ENCODE measurements around the gene DNAH11.
"Not testable (repeated sequence)": the region's sequence is repeated elsewhere in the genome, so short reads cannot be mapped to it uniquely, and the experiment has no call there.

Gene DNAH11

GRCh38 chr7:21903020-21903786 lies 360.4 kb downstream of the DNAH11 start:
- DNase-seq: no peak

- no peak for DNase-seq
Observed at GRCh38 chr7:21908746-21909145, 365.9 kb downstream of the DNAH11 start.

GRCh38 chr7:21910253-21910652 lies 367.4 kb downstream of the DNAH11 start:
- DNase-seq: no peak

GRCh38 chr7:21911341-21911875 lies 368.6 kb downstream of the DNAH11 start:
- no peak for DNase-seq

- no peak for DNase-seq
Observed at GRCh38 chr7:21912305-21912704, 369.5 kb downstream of the DNAH11 start.

- no peak for DNase-seq
Observed at GRCh38 chr7:21912931-21913780, 370.3 kb downstream of the DNAH11 start.

GRCh38 chr7:21914671-21915070 lies 371.8 kb downstream of the DNAH11 start:
- DNase-seq: no peak

GRCh38 chr7:21915140-21915539 lies 372.3 kb downstream of the DNAH11 start:
- DNase-seq: no peak

- no peak for DNase-seq
Observed at GRCh38 chr7:21916176-21916575, 373.3 kb downstream of the DNAH11 start.

GRCh38 chr7:21916629-21917028 lies 373.8 kb downstream of the DNAH11 start:
- no peak for DNase-seq

- DNase-seq: no peak
Observed at GRCh38 chr7:21918216-21918615, 375.4 kb downstream of the DNAH11 start.

- DNase-seq: no peak
Observed at GRCh38 chr7:21920936-21921335, 378.1 kb downstream of the DNAH11 start.

- DNase-seq: no peak
Observed at GRCh38 chr7:21922605-21923004, 379.8 kb downstream of the DNAH11 start.

- DNase-seq: peak; percentile 30
Observed at GRCh38 chr7:21923658-21924057, 380.8 kb downstream of the DNAH11 start.

GRCh38 chr7:21926448-21926847 lies 383.6 kb downstream of the DNAH11 start:
- DNase-seq: no peak

- DNase-seq: no peak
Observed at GRCh38 chr7:21927693-21928092, 384.9 kb downstream of the DNAH11 start.

- not testable (repeated sequence) for DNase-seq
Observed at GRCh38 chr7:21933293-21933692, 390.5 kb downstream of the DNAH11 start.

- no peak for DNase-seq
Observed at GRCh38 chr7:21934808-21935207, 392.0 kb downstream of the DNAH11 start.

- DNase-seq: no peak
Observed at GRCh38 chr7:21938463-21938862, 395.6 kb downstream of the DNAH11 start.

- DNase-seq: no peak
Observed at GRCh38 chr7:21939136-21939857, 396.5 kb downstream of the DNAH11 start.

GRCh38 chr7:21939858-21940372 lies 397.1 kb downstream of the DNAH11 start:
- DNase-seq: no peak

- DNase-seq: no peak
Observed at GRCh38 chr7:21941611-21942141, 398.8 kb downstream of the DNAH11 start.

- no peak for DNase-seq
Observed at GRCh38 chr7:21942955-21943354, 400.1 kb downstream of the DNAH11 start.

Measured in RPMI8226 (cell line).